Gastroesophageal sphincter (tissue), 4 donors: ENCODE measurements around the gene TCF7L1. TPM values are rescaled to one million over a fixed set of nuclear protein-coding genes. Genes with fewer than 3 reads are reported as not detected.
"Not testable (repeated sequence)": the region's sequence is repeated elsewhere in the genome, so short reads cannot be mapped to it uniquely, and the experiment has no call there.

Source experiments
- ATAC-seq: fragments of 150-250 bp; one replicate; pipeline ENCODE4 v1.9.1; 2016; ENCODE audit warnings: mild to moderate bottlenecking, moderate library complexity
- H3K27ac ChIP-seq, 4 donors: fragments of 200-600 bp; sonication (generic) in 3 of 4; 1 replicate in 3 of 4; 2 replicates in 1 of 4; pipeline ENCODE4 v1.5.1; 2016 to 2019
- H3K27me3 ChIP-seq: fragments of 200-600 bp; sonication (generic); one replicate; pipeline ENCODE4 v1.5.1; 2019
- H3K36me3 ChIP-seq, 2 donors: fragments of 200-600 bp; sonication (generic); one replicate each; pipeline ENCODE4 v1.5.1; 2019; ENCODE audit warnings: control low read depth in 1 of 2
- H3K4me1 ChIP-seq, 3 donors: fragments of 200-600 bp; sonication (generic); 1 replicate in 2 of 3; 2 replicates in 1 of 3; pipeline ENCODE4 v1.5.1; 2016 to 2019; ENCODE audit warnings: control low read depth in 2 of 3
- H3K4me3 ChIP-seq, 2 donors: fragments of 200-600 bp; sonication (generic); one replicate each; pipeline ENCODE4 v1.5.1; 2019; ENCODE audit warnings: mild to moderate bottlenecking in 1 of 2, moderate library complexity in 1 of 2
- H3K9me3 ChIP-seq, 3 donors: fragments of 200-600 bp; sonication (generic); one replicate each; pipeline ENCODE4 v1.5.1; 2017 to 2019; ENCODE audit warnings: control low read depth in 2 of 3
- EP300 ChIP-seq: sonication (generic); formaldehyde crosslinking; IDR thresholded peaks from one replicate; pipeline ENCODE4 v1.6.1; 2017; ENCODE audit warnings: antibody characterized with exemption, mild to moderate bottlenecking
- POLR2A ChIP-seq, 2 donors: fragments of 450-650 bp; IDR thresholded peaks; one replicate each; pipeline ENCODE4 v1.6.1; 2017; ENCODE audit warnings: antibody characterized with exemption in 2 of 2, mild to moderate bottlenecking in 2 of 2, moderate library complexity in 1 of 2
- POLR2AphosphoS5 ChIP-seq: sonication (generic); formaldehyde crosslinking; IDR thresholded peaks from one replicate; pipeline ENCODE4 v1.6.1; 2017; ENCODE audit warnings: antibody characterized with exemption
- WGBS, 2 donors: methylation state at CpG; one replicate each; pipeline ENCODE4 v1.1.5; 2018; ENCODE audit warnings: low coverage in 1 of 2; 5-methylcytosine and 5-hydroxymethylcytosine counted together
- total RNA-seq, 4 donors: library from RNA; depleted of rRNA; stranded (reverse); fragments of >200 nt; gene quantifications; one replicate each; pipeline ENCODE4 v1.1.0, GENCODE V29; 2016
- TF ChIP-seq, protein P1 (sequence below), 4 experiments: fragments of 200-600 bp in 2 of 4; fragments of 450-650 bp in 2 of 4; sonication (generic) in 1 of 4; IDR thresholded peaks; one replicate each; pipeline ENCODE4 v1.5.1; 2017 to 2019; ENCODE audit warnings: antibody characterized with exemption in 4 of 4, mild to moderate bottlenecking in 2 of 4, moderate library complexity in 2 of 4

The TCF7L1 gene
- total RNA-seq, 4 donors from 2014 or later = 4.0 to 13.0 (median 5.3) TPM

DNA sequence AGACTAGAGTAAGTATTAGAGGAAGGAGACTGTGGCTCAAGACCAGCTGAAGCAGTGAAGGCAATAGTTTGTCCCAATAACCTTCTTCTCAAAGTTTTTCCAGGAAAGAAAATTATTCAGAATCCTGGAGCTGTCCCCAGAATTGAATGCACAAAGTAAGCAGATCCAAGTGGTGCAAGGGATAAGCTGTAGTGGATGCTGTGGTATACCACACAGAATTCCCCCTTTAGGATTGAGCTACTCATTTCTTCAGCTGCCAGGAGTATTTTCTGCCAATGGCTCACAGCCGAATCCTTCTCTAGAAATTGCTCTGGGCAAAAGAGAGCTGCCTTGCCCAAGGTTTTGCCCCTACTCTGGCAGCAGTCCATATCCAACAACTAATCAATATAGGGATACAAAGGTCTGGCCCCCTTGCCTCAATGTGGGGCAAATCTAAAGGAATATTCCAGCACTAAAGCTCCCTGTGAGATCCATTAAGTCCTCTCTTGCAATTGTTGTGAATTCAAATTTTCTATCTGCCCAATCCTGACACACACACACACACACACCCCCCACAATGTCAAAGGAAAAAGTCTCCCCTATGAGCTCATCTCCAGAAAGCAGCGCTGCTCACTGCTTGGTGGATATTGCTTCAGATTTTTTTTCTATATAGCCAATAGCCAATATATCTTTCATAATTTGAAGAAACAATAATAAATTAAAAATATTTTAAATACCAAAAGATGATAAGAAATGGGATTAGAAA lies 18.4 kb upstream of the TCF7L1 start:
- H3K27me3 ChIP-seq = no peaks in the 10 kb centered on the region
- H3K27ac ChIP-seq = no peak overlapping the region
- ATAC-seq = no peak
- TF ChIP-seq POLR2A (IDR thresholded peaks at IDR 0.05) (no peak), POLR2AphosphoS5 (no peak), EP300 (no peak)
- TF ChIP-seq, protein P1, sequence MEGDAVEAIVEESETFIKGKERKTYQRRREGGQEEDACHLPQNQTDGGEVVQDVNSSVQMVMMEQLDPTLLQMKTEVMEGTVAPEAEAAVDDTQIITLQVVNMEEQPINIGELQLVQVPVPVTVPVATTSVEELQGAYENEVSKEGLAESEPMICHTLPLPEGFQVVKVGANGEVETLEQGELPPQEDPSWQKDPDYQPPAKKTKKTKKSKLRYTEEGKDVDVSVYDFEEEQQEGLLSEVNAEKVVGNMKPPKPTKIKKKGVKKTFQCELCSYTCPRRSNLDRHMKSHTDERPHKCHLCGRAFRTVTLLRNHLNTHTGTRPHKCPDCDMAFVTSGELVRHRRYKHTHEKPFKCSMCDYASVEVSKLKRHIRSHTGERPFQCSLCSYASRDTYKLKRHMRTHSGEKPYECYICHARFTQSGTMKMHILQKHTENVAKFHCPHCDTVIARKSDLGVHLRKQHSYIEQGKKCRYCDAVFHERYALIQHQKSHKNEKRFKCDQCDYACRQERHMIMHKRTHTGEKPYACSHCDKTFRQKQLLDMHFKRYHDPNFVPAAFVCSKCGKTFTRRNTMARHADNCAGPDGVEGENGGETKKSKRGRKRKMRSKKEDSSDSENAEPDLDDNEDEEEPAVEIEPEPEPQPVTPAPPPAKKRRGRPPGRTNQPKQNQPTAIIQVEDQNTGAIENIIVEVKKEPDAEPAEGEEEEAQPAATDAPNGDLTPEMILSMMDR (IDR thresholded peaks at IDR 0.05) = no peak
- no peaks in the 10 kb centered on the region for H3K36me3 ChIP-seq
- no peaks in the 10 kb centered on the region for H3K9me3 ChIP-seq
- H3K4me1 ChIP-seq = no peaks in the 10 kb centered on the region
- 86 to 91% methylated on average over 1 of the region's 2 CpGs for WGBS, 2 donors
- no peak overlapping the region for H3K4me3 ChIP-seq

DNA sequence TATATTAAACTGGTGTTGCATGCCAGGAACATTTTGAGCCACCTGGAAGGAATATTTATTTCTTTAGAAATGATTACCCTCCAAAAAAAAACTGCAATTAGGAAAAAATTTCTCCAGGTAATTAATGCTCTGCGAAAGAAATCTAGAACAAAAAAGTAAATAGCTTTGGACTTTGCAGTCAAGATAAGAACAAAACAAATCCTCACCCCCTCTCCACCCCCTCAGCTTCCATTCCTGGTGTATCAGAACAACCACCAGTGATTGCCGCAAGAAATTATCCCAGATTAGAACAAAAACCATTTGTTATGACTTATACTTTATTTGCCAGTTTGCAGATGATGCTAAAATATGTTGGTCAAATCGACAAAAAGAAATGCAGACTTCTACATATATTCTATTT lies 17.0 kb upstream of the TCF7L1 start:
- H3K36me3 ChIP-seq = no peaks in the 10 kb centered on the region
- 75 to 79% methylated on average over 3 of the region's 3 CpGs for WGBS, 2 donors
- H3K27me3 ChIP-seq = no peaks in the 10 kb centered on the region
- H3K9me3 ChIP-seq = no peaks in the 10 kb centered on the region
- no peaks in the 10 kb centered on the region for H3K4me1 ChIP-seq
- ATAC-seq = no peak
- no peak overlapping the region for H3K27ac ChIP-seq
- H3K4me3 ChIP-seq = no peak overlapping the region
- TF ChIP-seq POLR2AphosphoS5 (no peak), POLR2A (IDR thresholded peaks at IDR 0.05) (no peak), EP300 (no peak)
- TF ChIP-seq, protein P1 (IDR thresholded peaks at IDR 0.05) = no peak

DNA sequence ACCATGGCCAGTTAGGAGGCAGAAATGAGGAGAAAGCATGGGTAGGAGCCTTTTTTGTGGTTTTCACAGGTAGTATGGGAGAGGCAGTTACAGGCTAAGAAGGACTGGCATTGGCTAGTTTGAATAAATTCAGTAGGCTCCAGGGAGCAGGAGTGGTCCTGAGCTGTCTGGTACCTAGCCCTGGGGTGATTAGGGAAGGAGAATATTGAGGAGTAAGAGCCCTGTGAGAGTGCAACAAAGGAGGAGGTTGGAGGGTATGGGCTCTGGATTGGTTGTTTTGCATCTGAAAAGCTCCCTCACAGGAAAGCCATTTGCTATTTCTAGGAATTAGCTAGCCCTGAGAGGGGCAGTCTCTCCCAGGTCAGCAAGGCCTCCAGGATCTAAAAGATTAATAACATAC lies 13.3 kb upstream of the TCF7L1 start:
- Histone ChIP-seq H3K27me3 (no peaks in the 10 kb centered on the region), H3K4me3 (no peak overlapping the region), H3K36me3 (no peaks in the 10 kb centered on the region), H3K27ac (no peak overlapping the region), H3K9me3 (no peaks in the 10 kb centered on the region), H3K4me1 (no peaks in the 10 kb centered on the region)
- no peak for ATAC-seq
- TF ChIP-seq EP300 (no peak), POLR2A (IDR thresholded peaks at IDR 0.05) (no peak), POLR2AphosphoS5 (no peak)
- TF ChIP-seq, protein P1 (IDR thresholded peaks at IDR 0.05) = no peak

DNA sequence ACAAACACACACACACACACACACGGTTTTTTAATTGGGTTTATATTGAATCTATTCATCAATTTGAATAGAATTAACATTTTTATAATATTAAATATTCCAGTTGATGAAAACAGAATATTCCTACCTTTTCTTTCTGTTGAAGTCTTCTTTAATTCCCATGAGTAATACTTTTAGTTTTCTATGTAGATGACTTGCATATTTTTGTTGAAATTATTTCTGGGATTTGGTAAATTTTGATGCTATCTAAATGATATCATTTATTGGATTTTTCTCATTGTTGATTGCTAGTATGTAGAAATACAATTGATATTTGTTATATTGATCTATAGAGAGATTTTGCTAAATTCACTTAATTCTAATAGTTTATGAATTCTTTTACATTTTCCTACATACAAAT lies 12.8 kb upstream of the TCF7L1 start:
- TF ChIP-seq EP300 (no peak), POLR2AphosphoS5 (no peak), POLR2A (IDR thresholded peaks at IDR 0.05) (no peak)
- TF ChIP-seq, protein P1 (IDR thresholded peaks at IDR 0.05) = no peak
- Histone ChIP-seq H3K4me3 (no peak overlapping the region), H3K4me1 (no peaks in the 10 kb centered on the region), H3K27me3 (no peaks in the 10 kb centered on the region), H3K36me3 (no peaks in the 10 kb centered on the region), H3K9me3 (no peaks in the 10 kb centered on the region), H3K27ac (no peak overlapping the region)
- WGBS, 2 donors = 45 to 61% methylated on average over 1 of the region's 1 CpG
- no peak for ATAC-seq

DNA sequence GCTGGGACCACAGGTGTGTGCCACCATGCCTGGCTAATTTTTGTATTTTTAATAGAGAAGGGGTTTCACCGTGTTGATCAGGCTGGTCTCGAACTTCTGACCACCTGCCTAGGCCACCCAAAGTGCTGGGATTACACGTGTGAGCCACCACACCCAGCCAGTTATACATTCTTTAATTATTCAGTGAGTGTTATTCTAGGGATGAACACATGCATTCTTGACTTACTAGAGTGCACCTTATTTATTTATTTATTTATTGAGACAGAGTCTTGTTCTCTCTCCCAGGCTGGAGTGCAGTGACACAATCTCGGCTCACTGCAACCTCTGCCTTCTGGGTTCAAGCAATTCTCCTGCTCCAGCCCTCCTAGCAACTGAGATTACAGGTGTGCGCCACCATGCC lies 6.7 kb upstream of the TCF7L1 start:
- H3K4me3 ChIP-seq, H3K9me3 ChIP-seq, H3K27me3 ChIP-seq, ATAC-seq, H3K4me1 ChIP-seq, H3K36me3 ChIP-seq, H3K27ac ChIP-seq: not testable (repeated sequence)
- WGBS, 2 donors = 89 to 96% methylated on average over 3 to 5 of the region's 5 CpGs
